Stimulated activated CD4-positive, alpha-beta T cell treated with anti-CD3 and anti-CD28 coated beads, Interleukin-12 subunit alpha, Interleukin-12 subunit beta, amount 100 ng/mL, for 4 hours (primary cell): Measurements from ENCODE around the gene RGL1.

ENCODE experiments used
- DNase-seq: peaks from one replicate; pipeline ENCODE4 v3.0.0-alpha.2; 2020

Gene RGL1

DNA sequence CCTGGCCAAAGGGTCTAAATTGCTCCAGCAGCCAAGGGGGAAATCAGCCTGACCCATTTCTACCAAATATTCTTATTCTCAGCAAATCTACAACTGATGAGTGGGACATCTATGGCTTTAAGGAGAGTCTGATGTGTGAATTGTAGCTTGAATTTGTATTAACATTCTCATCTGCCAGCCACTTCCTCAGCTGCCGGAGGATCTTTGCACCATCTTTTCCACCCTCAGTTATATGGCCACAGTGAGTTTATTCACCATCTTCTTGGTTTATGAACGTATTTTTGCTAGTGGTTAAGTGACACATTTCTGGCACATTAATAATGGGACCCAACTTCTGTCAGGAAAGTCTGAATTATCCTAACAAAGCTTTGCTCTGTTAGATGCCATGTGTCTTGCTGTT is 163.0 kb downstream of the RGL1 start:
- DNase-seq, result no peak

DNA sequence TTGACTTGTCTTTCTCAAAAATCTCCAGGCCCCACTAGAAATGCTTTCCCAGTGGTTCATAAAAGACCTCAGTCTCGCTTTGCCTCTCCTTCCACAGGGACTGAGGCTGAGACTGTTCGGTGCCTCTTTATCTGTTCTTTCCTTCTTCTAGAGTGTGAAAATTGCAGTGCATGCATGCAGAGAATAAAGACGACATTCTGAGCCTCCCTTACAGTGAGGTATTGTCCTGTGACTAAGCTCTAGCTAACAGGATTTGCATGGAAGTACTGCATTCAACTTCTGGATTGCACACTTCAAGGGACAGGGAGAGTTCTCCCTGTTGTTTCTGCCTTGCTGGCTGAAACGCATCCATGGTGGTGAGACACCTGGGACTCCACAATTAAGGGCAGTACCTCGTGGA is 163.5 kb downstream of the RGL1 start:
- DNase-seq, result no peak

DNA sequence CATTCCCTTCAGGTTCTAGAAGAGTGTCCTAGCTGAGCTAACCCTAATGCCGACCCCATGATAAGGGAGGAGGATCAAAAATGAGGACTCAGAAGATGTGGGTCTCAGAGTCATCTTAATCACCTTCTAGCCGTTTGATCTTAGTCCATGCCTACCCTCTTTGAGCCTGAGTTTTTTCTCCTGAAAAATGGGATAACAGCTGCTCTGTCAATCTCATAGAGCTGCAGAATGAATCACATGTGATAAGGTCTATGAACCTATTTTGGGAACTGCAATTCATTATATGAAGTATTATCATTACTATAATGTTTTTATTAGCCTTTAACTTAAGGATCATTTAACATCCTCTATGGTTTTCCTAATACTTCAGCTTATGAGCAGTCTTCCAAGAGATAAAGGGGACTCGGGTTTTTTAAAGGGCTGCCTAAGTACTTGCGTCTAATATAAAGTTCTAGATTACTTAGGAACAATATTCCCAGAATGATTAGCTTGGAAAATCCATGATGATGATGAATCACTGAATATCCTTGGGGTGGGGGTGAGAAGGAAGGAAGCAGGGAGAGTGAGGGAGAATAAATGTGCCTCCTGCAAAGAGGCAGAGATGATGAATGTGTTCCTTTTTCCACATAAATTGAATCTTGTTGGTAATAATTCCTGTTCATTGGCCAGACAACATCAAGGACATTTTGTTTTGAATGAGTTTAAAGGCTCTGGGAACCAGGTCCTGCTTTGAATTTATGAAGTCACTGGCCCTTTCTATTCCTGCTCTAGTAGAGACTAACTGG is 165.8 kb downstream of the RGL1 start:
- DNase-seq, result no peak

DNA sequence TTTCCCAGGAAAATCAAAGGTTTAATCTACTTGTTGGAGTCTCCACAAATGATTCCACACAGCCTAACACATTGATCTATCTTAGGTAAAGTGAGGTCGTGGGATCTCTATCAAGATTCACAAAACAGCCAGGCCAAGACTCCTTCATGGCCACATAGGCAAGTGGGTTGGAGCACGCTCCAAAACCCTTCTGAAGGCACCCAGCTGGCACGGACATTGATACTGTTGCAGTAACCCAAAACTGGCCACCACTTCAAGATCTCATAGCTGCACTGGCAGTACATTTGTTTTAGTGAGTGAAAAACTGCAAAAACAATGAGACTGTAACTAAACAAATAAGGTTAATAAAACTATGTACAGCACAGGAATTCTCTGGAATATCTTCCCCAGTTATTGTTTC is 170.7 kb downstream of the RGL1 start:
- no peak for DNase-seq

DNA sequence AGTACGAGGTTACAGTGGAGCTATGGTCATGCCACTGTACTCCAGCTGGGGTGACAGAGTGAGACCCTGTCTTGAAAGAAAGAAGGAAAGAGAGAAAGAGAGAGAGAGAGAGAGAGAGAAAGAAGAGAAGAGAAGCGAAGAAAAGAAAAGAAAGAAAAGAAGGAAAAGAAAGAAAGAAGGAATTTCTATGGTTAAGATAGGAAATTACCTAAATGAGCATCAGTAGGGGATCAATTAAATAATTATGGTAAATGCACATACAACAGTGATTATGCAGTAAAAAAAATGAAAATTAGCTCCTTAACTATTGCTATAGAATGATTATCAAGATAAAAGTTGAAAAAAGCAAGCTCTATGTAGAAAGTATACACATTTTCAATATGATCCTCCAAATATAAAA is 172.8 kb downstream of the RGL1 start:
- DNase-seq, result no peak
